ENCODE data around the gene CNKSR2.

GRCh38 chrX:21412883-21413282 lies 38.7 kb downstream of the CNKSR2 start:
- TF ChIP-seq EZH2 (IDR thresholded peaks at IDR 0.05; ENCODE audit: insufficient read depth, poor library complexity, severe bottlenecking) (no peak), EZH2phosphoT487 (IDR thresholded peaks at IDR 0.05; ENCODE audit: insufficient read depth, low read depth) (no peak)

All from GM23248 (cell line).